ENCODE data around the gene TP63.

The TP63 gene

DNA sequence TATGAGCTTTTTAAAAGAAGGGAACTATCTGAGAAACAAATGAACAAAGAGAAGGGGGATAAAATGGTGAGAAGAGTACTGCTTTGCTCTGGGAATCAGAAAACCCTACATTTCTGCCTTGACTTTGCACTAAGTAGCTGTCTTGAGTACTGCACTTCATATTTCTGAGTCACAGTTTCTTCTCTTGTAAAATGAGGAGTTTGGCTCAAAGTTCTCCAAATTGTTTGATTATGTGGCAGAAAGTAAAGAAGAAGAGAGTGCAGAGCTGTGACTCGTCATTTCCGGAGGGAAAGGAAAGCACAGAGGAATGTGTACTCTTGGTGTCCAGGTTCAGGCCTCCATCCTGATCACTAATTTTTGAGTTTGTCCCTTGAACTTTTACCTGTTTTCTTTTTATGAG is 54.7 kb downstream of the TP63 start:
- no peak for DNase-seq

DNA sequence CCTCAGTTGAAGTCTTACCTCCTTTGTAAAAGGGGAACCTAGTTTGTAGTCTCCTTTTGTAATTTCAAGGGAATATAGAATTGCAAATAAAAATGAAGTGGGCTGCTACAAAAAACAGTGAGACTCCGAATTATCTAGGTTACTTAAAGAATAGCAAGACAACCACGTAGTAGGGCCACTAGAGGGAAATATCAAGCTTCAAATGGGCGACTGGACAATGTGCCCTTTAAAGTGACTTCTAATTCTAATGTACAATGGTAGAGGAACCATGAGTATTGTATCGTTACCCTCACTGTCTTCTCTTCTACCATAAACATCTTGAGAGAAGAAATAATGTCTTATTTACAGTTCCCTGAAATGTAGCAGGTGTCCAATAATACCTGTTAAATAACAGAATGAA is 56.3 kb downstream of the TP63 start:
- no peak for DNase-seq

DNA sequence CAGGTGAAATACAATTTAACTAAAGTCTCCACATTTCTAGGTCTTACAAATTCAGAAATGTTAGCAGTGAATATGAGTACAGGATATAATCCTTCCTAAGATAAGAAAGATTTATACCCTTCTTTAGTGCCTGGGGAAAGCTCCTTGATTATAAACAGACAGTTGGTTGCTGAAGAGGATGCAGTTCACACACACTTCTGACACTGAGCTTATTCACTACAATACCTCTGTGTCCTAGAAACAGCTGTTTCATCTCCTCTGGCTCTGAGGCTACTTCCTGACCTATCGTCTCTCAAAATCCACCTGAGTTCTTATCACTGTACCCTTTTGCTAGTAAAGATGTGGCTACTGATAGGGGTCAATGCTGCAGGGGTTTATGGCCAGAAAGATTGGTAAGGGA is 57.1 kb downstream of the TP63 start:
- no peak for DNase-seq

DNA sequence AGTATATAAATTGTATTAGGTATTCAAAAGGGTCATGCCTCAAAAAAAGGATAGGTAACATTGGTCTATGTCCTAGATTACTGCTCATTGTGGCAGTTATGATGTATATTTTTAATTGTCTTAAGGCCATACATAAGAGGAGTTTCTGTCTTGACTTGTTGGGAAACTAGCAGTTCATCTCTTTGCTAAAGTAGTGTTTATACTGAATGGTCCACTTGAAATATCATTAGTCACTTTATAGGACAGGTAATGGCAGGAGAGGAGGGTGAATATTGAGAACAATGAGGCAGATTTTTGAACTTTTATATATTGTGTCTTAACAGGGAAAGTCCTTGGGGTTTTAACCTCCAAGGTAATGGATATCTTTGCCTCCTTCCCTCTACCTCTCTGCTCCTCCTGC is 58.4 kb downstream of the TP63 start:
- no peak for DNase-seq

DNA sequence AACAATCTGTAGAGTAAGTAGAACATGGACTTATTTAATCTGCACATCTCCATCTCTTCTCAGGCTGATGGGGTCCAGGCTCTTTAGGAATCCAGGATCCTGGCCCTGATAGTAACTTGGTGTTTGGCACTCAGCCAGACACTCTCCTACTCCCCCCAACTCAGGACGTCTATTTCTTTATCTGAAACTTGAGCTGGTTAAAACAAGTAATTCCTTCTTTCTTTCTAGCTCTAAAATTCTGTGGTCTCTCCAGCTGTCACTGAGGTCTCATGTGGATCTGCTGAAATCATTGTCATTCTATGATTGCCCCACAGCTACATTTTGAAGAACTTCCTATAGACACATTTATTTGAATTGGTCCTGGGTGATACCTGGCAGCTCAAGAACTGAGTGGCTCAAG is 59.0 kb downstream of the TP63 start:
- DNase-seq = no peak

DNA sequence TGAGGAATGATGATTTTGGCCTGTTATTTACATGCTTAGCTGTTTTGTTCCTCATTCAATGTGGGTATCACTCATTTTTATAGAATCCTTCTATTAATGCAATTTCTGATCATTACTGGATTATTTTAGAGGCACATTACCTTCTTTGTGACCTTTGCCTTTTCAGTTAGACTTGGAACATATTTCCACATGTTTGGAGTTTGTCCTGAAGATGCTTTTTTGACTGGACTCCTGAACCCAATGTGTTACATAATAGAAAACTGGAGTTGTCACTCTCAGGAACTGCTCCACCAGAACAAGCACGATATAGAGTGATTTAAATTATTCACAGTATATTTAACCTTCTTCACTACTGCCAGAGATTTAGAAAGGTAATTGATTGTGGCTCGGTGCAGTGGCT is 59.5 kb downstream of the TP63 start:
- no peak for DNase-seq

DNA sequence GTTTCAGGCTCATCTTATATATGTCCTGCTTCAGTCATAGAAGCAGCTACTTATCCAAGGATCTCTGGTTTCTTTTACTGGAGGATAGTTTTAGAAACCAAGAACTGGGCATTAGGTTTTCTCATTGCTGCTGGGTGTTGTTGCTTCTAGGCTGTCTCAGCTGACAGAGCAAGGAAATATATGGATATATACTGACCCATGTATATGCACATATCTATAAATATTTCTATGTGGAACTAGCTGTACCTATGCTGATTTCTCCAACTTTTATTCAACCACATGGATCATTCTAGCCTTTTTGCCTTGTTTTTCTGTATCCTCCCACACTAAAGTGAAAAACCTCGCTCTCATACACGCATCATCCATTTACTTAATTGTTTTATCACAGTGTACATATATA is 64.2 kb downstream of the TP63 start:
- DNase-seq = no peak

DNA sequence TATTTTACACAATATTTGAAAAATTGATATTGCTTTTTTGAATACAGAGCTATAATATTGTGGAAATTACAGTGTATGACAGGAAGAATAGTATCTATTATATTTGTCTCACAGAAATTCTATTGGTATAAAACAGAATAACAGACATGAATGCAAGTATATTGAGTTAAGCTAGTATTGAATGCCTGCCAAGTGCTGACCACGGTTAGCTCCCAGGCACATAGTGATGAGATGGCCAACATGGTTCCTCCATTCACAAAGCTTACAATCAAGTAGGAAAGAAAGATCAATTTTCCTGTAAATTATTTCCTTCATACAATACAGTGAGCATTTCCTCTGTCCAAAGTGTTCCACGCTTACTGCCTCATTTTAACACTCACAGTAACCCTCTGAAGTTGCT is 67.6 kb downstream of the TP63 start:
- DNase-seq = no peak

DNA sequence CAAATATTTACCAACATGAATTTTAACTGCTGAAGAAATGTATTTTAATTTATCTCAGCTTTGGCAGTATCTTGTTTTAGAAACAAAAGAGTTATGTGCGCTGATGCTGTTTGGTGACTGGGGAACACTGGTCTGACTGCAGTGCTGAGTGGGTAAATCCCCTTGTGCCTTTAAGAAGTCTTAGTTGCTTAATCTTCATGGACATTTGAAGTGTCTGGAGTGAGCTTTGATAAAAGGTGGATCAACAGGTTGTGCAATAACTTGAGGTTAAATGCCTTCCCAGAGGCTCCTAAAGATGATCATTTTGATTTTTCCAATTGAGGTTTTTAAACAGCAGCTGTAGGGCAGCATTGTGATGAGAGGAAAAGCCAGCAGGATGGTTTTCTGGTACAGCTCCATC is 68.7 kb downstream of the TP63 start:
- DNase-seq = no peak

DNA sequence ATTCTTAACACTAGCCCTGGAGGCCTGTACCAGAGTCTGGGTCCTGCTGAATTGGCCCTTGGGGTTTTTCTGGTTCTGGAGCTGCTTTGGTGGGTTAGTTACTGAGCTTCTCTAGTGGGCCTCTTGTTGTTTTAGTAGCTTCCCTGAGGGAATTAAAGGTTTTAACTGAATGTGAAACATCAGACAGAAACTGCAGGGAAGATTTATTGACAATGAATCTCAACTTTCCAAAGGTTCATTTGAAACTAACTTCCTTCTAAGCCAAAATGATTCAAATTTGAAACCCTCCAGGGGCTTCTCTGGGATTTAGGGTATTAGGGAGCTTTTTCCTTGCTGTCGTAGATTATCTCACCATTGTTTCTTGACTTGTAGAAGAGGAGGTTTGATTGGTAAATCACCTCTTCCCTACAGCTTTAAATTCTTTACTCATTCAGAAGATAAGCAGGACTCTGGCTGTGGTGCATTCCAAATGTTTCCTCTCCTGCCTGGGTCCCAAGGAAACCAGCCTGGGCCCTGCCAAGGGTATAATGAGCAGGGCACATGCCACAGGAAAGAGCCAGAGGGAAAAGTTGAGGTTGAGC is 71.0 kb downstream of the TP63 start:
- no peak for DNase-seq

DNA sequence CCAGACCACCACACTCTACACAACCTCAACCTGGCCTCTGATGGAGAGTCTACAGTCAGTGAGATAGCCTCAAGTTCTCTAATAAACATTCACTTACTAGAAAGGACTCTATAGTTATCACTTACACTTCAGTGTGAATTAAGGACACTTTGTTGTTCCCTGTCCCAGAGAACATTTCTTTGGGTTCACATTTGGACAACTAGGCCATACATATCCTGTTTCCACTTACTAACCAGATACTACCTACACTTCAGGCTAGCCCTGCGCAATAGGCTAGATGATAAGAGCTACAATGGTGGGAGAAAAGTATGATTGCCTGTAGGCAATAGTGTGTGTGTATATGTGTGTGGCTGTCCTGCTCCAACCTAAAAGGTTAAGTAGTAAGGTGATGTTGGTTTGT is 72.7 kb downstream of the TP63 start:
- no peak for DNase-seq

DNA sequence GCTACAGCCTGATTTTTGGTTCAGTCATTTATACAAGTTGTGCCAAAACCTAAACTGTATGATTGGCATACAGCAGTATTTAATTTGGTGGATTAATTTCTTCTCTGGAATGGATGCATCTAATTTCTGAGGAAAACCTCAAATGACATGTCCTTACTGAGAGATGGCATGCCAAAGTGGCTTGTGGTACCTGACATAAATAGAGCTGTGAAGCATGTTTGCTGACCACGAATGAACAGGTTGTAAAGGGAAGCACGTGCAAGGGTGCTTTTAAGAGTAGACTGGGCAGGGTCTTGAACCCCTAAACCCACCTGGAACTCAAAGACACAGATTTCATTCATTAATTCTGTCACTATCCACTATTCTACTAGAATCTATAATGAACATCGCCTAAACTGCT is 77.2 kb downstream of the TP63 start:
- no peak for DNase-seq

DNA sequence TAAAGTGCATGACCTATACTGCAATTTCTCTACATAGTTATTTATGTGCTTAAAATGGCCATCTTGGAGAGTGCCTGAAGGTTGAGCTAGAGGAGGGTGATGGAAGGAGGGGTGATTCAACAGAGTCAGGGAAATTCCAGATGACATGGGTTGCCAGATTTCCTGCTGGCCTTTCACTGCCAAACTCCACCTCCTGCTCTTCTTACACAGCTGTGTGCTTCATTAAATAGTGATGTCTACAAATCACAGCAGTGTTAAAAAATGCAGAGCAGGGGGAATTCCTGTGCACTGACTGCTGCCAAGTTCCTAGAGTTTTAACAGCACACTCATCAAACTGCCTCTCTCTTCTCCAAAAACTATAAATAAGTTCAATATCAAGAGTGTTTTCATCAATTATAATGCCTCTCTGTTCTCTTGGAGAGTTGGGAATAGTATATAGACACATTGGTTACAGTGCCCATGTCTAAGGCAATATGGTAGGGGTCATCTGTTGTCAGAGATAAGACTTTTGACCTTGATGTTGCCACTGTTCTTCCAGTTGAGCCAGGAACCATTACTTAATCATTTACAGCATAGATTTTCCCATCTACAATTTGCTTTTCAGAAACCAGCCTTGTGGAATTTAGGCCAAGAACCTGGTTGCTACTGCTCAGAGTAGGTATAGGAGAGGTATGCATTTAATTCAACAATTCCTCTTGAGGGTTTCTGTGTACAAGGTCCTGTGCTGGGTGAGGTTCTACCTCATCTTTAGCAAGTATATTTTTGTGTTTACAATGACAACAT is 79.6 kb downstream of the TP63 start:
- no peak for DNase-seq

DNA sequence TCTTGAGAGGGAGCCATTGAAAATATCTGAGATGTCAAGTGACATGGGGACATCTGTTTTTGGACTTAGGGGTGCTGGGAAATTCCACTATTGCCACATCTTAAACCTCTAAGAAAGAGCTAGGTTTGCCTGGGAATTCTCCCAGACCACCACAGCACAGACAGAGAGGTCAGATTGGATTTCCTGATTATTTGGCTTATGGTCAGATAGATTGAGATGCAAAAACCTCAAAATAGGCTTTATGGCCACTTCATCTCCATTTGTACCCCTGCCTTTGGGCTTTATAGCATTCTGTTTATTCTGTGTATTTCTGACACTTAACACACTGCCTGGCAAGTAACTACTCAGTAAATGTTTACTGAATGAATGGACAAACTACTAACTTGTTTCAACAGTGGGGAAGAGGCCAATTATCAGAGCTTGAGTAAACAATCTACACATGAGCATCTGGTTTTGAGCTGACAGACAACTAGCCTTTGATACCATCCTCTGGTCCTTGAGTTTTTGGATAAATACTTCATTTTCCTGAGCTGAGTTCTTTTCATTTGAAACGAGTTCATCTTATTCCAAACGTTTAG is 81.8 kb downstream of the TP63 start:
- no peak for DNase-seq

DNA sequence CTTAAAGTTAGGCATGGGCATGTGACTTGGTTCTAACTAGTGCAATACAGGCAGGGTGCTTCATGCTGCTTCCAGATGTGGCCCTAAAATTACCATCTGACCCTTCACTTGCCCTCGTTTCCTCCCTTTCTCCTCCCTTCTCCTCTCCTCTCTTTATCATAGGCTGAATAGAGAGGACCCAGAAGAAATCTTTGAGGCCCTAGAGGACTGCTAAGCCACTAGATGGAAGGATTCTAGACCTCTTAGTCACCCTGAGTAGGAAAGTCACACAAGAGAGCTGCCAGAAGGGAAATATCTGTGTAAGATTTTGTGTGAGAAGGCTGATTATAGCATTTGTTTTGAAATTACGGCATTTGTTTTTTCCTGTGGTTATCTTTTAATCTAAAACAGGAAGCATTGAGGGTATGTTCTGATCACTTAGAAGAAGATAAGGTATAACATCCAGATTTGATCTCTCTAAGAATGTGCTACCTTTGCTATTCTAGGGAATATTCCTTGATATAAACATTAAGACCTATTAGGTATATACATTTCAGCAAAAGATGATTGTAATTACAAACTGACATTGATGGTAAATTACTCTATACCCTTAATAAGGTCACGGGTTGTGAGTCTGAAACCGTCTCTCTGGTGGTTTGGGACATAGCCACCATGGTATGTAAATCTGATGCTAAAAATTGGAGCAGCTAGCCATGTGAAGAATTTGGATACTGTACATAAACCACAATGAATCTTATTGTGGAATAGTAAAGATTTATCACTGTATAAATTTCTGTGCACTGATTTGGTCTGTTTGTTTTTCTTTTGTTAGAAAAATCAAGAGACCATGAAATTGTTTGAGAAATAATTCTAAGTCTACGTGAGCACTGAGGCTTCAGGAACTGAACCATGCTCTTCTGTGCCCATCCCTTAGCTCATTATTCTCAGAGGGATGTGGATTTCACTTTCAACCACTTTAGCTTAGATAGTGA is 84.1 kb downstream of the TP63 start:
- no peak for DNase-seq

DNA sequence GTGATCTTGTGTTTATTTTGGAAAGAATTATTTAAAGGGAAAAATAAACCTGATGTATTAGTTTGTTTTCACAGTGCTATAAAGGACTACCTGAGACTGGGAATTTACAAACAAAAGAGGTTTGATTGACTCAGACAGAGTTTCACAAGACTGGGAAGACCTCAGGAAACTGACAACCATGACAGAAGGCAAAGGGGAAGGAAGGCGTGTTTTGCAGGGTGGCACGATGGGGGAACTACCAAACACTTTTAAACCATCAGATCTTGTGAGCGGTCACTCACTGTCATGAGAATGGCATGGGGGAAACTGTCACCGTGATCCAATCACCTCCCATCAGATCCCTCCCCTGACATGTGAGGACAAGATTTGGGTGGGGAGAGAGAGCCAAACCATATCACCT is 87.0 kb downstream of the TP63 start:
- DNase-seq = no peak

DNA sequence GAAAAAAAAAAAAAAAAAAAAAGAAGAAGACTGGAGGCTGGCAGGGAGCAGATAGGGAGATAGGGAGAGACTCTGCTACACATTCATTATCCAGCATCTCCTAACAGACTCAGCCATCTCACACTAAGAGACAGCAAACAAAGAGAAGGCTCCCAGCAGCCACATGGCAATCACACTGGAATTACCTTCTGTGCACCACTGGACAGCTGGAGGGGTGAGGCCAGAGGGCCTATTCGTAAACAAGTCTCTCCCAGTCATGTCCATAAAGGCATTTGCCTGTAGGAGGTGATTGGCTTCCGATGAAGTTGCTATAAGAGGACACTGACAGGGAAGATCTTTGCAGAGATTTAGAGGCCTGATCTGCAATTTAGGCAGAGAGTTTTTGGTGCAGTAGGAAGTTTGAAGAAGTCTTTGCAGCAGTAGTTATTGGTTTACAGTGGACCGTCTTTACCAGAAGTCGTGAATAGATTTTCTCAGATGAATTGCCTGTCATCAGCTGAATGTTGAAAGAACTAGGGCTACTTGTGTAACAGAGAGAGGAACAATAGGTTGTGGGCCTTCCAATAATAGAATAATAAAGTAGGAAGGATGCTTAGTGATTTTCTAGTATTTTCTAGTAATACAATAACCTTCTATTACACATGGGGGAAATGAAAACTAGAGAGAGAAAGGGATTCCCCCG is 89.7 kb downstream of the TP63 start:
- no peak for DNase-seq

DNA sequence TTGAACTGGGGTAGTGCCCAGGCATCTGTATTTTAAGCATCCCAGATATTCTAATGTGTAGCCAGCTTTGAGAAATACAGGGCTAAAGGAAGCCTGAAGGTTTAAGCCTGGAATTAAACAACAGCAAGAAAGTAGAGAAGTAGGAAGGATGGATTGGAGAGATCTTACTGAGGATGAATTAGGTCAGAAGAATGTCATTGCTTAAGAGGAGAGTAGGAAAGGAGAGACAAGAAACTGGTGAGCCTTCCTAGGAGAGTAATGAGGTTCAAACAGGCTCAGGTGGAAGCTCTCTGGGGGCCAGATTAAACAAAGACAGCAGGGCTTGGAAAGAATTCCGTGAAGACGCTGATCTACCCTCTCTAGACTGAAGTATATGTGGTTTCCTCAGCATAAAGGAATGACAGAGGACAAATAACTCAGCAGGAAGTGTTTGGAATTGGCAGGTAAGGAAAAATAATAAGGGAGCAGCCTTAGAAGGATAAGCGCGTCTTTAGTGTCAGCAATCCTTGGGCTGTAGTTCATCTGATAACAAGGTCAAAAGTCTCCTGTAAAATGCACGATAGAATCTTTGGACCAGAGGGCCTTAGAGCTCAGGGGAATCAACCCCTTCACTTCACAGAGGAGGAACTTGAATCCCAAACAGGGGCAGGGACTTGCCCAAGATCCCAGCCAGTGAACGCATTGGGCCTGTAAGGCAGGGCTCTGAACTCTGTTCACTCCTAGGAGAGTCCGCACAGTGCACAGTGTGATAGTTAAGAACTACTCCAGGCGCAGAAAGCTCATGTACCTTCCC is 90.9 kb downstream of the TP63 start:
- no peak for DNase-seq

DNA sequence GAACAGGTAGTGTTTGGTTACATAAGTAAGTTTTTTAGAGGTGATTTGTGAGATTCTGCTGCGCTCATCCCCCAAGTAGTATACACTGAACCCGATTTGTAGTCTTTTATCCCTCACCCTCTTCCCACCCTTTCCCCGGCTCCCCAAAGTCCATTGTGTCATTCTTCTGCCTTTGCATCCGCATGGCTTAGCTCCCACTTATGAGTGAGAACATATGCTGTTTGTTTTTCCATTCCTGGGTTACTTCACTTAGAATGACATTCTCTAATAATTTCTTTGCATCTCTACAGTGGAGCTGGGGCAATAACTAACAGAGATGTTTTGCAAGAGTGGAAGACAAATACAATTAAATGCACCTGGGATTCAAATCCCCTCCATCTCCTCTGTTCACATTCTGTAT is 93.2 kb downstream of the TP63 start:
- DNase-seq = no peak

DNA sequence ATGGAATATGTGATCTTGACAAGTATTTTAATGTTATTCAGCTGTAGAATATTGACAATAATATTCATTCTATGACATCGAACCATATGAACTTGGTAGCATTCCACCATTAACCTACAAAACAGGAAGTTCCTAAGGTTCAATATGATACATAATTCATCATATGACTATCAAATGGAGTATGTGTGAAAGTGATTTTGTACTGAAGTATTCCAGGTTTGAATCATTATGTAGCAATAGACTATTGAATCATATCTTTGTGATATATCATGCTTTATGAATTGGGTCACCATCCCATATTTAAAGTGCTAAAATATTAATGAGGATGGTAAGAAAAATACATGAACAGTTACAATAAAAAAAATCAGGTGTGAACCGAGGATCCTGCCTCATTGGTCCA is 95.1 kb downstream of the TP63 start:
- DNase-seq = no peak

DNA sequence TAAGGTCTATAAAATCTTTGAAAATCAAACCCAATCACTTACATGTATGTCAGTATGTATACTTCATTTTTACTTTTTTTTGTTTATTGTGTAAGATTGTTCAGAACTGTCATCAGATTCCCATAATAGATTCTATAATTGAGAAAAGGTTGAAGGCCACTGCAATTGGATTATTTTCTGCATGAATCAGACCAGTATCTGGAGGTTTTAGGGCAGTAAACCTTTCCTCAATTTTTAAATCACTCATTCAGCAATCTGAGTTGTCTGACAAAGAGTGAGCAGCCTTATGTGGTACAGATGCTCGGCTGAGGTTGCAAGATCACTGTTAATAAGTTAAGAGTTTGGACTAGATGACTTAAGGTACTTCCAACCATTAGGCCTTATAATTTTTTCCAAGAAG is 96.0 kb downstream of the TP63 start:
- DNase-seq = no peak

DNA sequence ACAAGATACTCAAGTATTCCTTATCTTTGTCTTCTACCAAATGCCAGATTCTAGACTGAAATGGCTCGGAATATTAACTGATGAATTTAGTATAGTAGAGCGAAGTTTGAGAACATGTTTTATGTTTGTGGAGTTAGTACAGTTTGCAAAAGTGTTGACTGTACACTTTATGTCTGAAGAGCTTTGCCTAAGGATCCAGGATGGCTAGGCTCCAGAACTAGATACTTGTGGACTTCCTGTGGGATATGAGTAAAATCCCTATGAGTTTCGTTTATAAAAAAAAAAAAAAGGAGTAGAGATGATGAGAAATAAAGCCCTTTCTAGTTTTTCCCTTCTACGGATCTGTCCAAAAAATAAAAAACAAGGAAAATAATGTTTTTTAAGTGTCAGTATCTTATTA is 96.7 kb downstream of the TP63 start:
- DNase-seq = no peak
